ENCODE results near the gene ZNF511. TPM values are rescaled to one million over a fixed set of nuclear protein-coding genes. Genes with fewer than 3 reads are reported as not detected.

ZNF511 gene
- total RNA-seq, 1 experiment from 2014 or later = 42.7 TPM

GRCh38 chr10:133299738-133300137 lies 9.0 kb upstream of the ZNF511 start:
- H3K27me3 Mint-ChIP-seq (ENCODE audit: insufficient read depth, unreplicated experiment) = no peaks in the 10 kb centered on the region
- peaks cover under 1% of the 10 kb centered on the region for H3K4me1 Mint-ChIP-seq (ENCODE audit: insufficient read depth, unreplicated experiment)
- no peak overlapping the region for H3K4me3 Mint-ChIP-seq (ENCODE audit: unreplicated experiment)
- H3K9me3 Mint-ChIP-seq (ENCODE audit: unreplicated experiment) = no peaks in the 10 kb centered on the region
- no peak overlapping the region for H3K27ac Mint-ChIP-seq (ENCODE audit: low read depth, unreplicated experiment)
- no peak for DNase-seq (ENCODE audit: unreplicated experiment)
- POLR2A ChIA-PET = interaction anchor here (1.5 kb wide), 1 partner anchor 8 kb away, joined by 5 read pairs; no protein-coding TSS in a partner anchor
- BruUV-seq (replicated peaks) = no TSS peak
- peaks cover 83% of the 10 kb centered on the region for H3K36me3 Mint-ChIP-seq (ENCODE audit: insufficient read depth, unreplicated experiment)
- no peak for TF ChIP-seq CTCF (IDR thresholded peaks at IDR 0.05; ENCODE audit: unreplicated experiment)
- CTCF ChIA-PET = interaction anchor here (0.6 to 2.5 kb wide), 4 partner anchors 8 to 157 kb away, joined by 3 to 13 read pairs (median 4); no protein-coding TSS in a partner anchor
- intact Hi-C loops (cut with micrococcal nuclease) = no loop called here

DNA sequence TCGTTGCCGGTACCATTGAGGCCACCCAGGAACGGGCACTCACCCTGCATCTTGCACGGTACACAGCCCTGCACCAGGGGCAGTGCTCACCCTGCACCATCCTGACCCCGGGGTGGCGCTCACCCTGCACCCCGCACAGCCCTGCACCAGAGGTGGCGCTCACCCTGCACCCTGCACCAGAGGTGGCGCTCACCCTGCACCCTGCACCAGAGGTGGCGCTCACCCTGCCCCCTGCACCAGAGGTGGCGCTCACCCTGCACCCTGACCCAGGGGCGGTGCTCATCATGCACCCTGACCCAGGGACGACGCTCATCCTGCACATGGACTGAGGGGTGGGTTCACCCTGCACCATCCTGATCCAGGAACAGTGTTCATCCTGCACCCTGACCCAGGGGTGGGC lies 6.5 kb upstream of the ZNF511 start:
- Mint-ChIP-seq H3K27me3 (ENCODE audit: insufficient read depth, unreplicated experiment) (no peaks in the 10 kb centered on the region), H3K27ac (ENCODE audit: low read depth, unreplicated experiment) (no peak overlapping the region), H3K36me3 (ENCODE audit: insufficient read depth, unreplicated experiment) (peaks cover 62% of the 10 kb centered on the region), H3K9me3 (ENCODE audit: unreplicated experiment) (no peaks in the 10 kb centered on the region), H3K4me3 (ENCODE audit: unreplicated experiment) (no peak overlapping the region), H3K4me1 (ENCODE audit: insufficient read depth, unreplicated experiment) (peaks cover 12% of the 10 kb centered on the region)
- intact Hi-C loops (cut with micrococcal nuclease) = no loop called here
- POLR2A ChIA-PET = no interaction called here
- CTCF ChIA-PET = interaction anchor here (0.6 kb wide), 1 partner anchor 200 kb away, joined by 3 read pairs; no protein-coding TSS in a partner anchor
- no TSS peak for BruUV-seq (replicated peaks)
- TF ChIP-seq CTCF (IDR thresholded peaks at IDR 0.05; ENCODE audit: unreplicated experiment) = no peak
- no peak for DNase-seq (ENCODE audit: unreplicated experiment)

DNA sequence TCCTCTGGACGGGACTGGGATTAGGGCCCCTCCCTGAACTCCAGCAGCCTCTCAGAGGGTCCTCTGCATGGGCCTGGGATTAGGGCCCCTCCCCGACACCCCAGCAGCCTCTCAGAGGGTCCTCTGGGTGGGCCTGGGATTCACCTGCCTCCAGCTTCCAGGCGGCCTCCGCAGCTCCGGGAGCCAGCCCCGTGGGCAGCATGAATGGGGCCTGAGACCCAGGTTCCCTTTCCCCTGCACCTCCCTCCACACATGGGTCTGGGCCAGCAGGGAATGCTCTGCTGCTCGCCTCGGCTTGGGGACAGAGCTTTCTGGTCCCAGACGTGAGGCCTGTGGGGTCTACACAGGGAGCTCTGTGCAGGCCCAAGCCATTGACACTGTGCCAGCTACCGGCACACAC lies 5.5 kb upstream of the ZNF511 start:
- DNase-seq (ENCODE audit: unreplicated experiment) = no peak
- TF ChIP-seq CTCF (IDR thresholded peaks at IDR 0.05; ENCODE audit: unreplicated experiment) = no peak
- Mint-ChIP-seq H3K27me3 (ENCODE audit: insufficient read depth, unreplicated experiment) (no peaks in the 10 kb centered on the region), H3K27ac (ENCODE audit: low read depth, unreplicated experiment) (peak overlapping the region; percentile 12), H3K9me3 (ENCODE audit: unreplicated experiment) (no peaks in the 10 kb centered on the region), H3K4me3 (ENCODE audit: unreplicated experiment) (no peak overlapping the region), H3K4me1 (ENCODE audit: insufficient read depth, unreplicated experiment) (peaks cover 18% of the 10 kb centered on the region), H3K36me3 (ENCODE audit: insufficient read depth, unreplicated experiment) (peaks cover 59% of the 10 kb centered on the region)
- ChIA-PET CTCF (interaction anchor here (0.6 to 1.6 kb wide), 5 partner anchors 11 to 400 kb away, joined by 3 to 10 read pairs (median 3); no protein-coding TSS in a partner anchor), POLR2A (no interaction called here)
- intact Hi-C loops (cut with micrococcal nuclease) = no loop called here
- BruUV-seq (replicated peaks) = no TSS peak

GRCh38 chr10:133306097-133306476 lies 2.6 kb upstream of the ZNF511 start:
- ChIA-PET CTCF (interaction anchor here (0.7 to 2.2 kb wide), 4 partner anchors 15 to 136 kb away, joined by 3 to 7 read pairs (median 6); no protein-coding TSS in a partner anchor), POLR2A (no interaction called here)
- Mint-ChIP-seq H3K36me3 (ENCODE audit: insufficient read depth, unreplicated experiment) (peaks cover 36% of the 10 kb centered on the region), H3K9me3 (ENCODE audit: unreplicated experiment) (no peaks in the 10 kb centered on the region), H3K27me3 (ENCODE audit: insufficient read depth, unreplicated experiment) (no peaks in the 10 kb centered on the region), H3K27ac (ENCODE audit: low read depth, unreplicated experiment) (no peak overlapping the region), H3K4me1 (ENCODE audit: insufficient read depth, unreplicated experiment) (peaks cover 18% of the 10 kb centered on the region), H3K4me3 (ENCODE audit: unreplicated experiment) (no peak overlapping the region)
- DNase-seq (ENCODE audit: unreplicated experiment) = no peak
- no peak for TF ChIP-seq CTCF (IDR thresholded peaks at IDR 0.05; ENCODE audit: unreplicated experiment)
- intact Hi-C loops (cut with micrococcal nuclease) = loop anchor here (5.0 kb wide), 2 partner anchors 164 to 404 kb away; no protein-coding TSS in a partner anchor
- BruUV-seq (replicated peaks) = no TSS peak

All from MCF 10A (cell line).